Spleen (tissue), 7 donors: ENCODE measurements around the gene ERBIN.

Experiments
- POLR2A ChIP-seq, 3 donors: fragments of 450-650 bp; IDR thresholded peaks; one replicate each; pipeline ENCODE4 v1.5.1; 2017; ENCODE audit warnings: antibody characterized with exemption in 3 of 3, mild to moderate bottlenecking in 1 of 3
- TF ChIP-seq, protein P1 (sequence below), 11 experiments: fragments of 200-600 bp in 7 of 11; fragments of 450-650 bp in 4 of 11; sonication (generic) in 4 of 11; IDR thresholded peaks in 8 of 11; conservative IDR thresholded peaks in 3 of 11; 1 replicate in 7 of 11; 2 replicates in 4 of 11; pipeline versions ENCODE4 v1.4.0 to v1.8.0; 2016 to 2021; ENCODE audit warnings: antibody characterized with exemption in 11 of 11, inconsistent platforms in 4 of 11, mild to moderate bottlenecking in 1 of 11
- donor health status: DM: no; HTN: no; CAD: no; lungs with moderate emphysema.
- donor health status: DM: no; HTN: no; CAD: no.
- donor health status: DM: no; HTN: no; CAD: no.

- TF ChIP-seq, protein P1, sequence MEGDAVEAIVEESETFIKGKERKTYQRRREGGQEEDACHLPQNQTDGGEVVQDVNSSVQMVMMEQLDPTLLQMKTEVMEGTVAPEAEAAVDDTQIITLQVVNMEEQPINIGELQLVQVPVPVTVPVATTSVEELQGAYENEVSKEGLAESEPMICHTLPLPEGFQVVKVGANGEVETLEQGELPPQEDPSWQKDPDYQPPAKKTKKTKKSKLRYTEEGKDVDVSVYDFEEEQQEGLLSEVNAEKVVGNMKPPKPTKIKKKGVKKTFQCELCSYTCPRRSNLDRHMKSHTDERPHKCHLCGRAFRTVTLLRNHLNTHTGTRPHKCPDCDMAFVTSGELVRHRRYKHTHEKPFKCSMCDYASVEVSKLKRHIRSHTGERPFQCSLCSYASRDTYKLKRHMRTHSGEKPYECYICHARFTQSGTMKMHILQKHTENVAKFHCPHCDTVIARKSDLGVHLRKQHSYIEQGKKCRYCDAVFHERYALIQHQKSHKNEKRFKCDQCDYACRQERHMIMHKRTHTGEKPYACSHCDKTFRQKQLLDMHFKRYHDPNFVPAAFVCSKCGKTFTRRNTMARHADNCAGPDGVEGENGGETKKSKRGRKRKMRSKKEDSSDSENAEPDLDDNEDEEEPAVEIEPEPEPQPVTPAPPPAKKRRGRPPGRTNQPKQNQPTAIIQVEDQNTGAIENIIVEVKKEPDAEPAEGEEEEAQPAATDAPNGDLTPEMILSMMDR (IDR thresholded peaks at IDR 0.05 in 8 of 11, conservative IDR thresholded peaks at IDR 0.05 in 3 of 11), result no peak
- TF ChIP-seq POLR2A (IDR thresholded peaks at IDR 0.05), result no peak
Measured at GRCh38 chr5:65910711-65911110, 15.7 kb upstream of the ERBIN start.
